A673 (cell line): ENCODE results near the gene HSDL2.

Experiments used
- CTCF ChIP-seq: fragments of 300-800, 200-600 bp; sonication (generic); conservative IDR thresholded peaks from 2 replicates; pipeline ENCODE4 v1.5.1; 2017; ENCODE audit warnings: low read depth, mild to moderate bottlenecking, antibody characterized with exemption, low read length, moderate library complexity, mixed read lengths
- EZH2 ChIP-seq: fragments of 200-600 bp; sonication (generic); IDR thresholded peaks from 2 replicates; pipeline ENCODE4 v1.6.1; 2017; ENCODE audit warnings: borderline replicate concordance, low read depth, mild to moderate bottlenecking, mixed read lengths, antibody characterized with exemption, low read length; ENCODE audit not compliant: poor library complexity, severe bottlenecking

- no peak for TF ChIP-seq CTCF
- TF ChIP-seq EZH2 = no peak
Observed at GRCh38 chr9:112520656-112521055, 140.7 kb downstream of the HSDL2 start.
